OCI-LY7 (cell line): ENCODE results near the gene TSPYL2. TPM values are rescaled to one million over a fixed set of nuclear protein-coding genes. Genes with fewer than 3 reads are reported as not detected.
A peak's percentile ranks its signal among the peaks of the same experiment; 100 is the strongest.

Experiments used
- BruUV-seq: library from RNA; stranded (reverse); fragments of 400-500 nt; replicated peaks from 2 replicates; lab custom pipeline; 2021; lab: Mats Ljungman, UMichigan
- CTCF ChIA-PET: fragments of 300-600 bp; sonication (Branson Sonifier 250); formaldehyde crosslinking; loops from one replicate; lab custom pipeline; 2022; ENCODE audit warnings: antibody characterized with exemption; ENCODE audit not compliant: unreplicated experiment; lab: Charles Lee
- POLR2A ChIA-PET: fragments of 300-600 bp; sonication (Branson Sonifier 250); formaldehyde crosslinking; loops from one replicate; lab custom pipeline; 2022; ENCODE audit warnings: antibody characterized with exemption; lab: Charles Lee
- DNase-seq: peaks from one replicate; pipeline ENCODE4 v3.0.0-alpha.2; 2015; ENCODE audit warnings: low spot score
- H2AFZ ChIP-seq: fragments of 200-600 bp; sonication (generic), shearing (Covaris generic); 2 replicates; pipeline ENCODE4 v1.6.1; 2014; ENCODE audit warnings: mild to moderate bottlenecking, antibody characterized with exemption, low read length, moderate library complexity
- H3K27ac ChIP-seq: fragments of 200-600 bp; sonication (generic); 2 replicates; pipeline ENCODE4 v1.5.1; 2014; ENCODE audit warnings: mixed run types, low read depth, mild to moderate bottlenecking, moderate library complexity, low read length, inconsistent platforms; ENCODE audit not compliant: poor library complexity, severe bottlenecking
- H3K36me3 ChIP-seq: fragments of 200-600 bp; sonication (generic); 2 replicates; pipeline ENCODE4 v1.6.1; 2014; ENCODE audit warnings: mild to moderate bottlenecking, antibody characterized with exemption, low read length, moderate library complexity, mixed read lengths; ENCODE audit not compliant: insufficient read depth
- H3K4me1 ChIP-seq: fragments of 200-600 bp; sonication (generic); 2 replicates; pipeline ENCODE4 v1.5.1; 2014; ENCODE audit warnings: mild to moderate bottlenecking, low read length; ENCODE audit not compliant: insufficient read depth, poor library complexity, severe bottlenecking
- H3K4me2 ChIP-seq: fragments of 200-600 bp; sonication (generic); 2 replicates; pipeline ENCODE4 v1.6.1; 2014; ENCODE audit warnings: mild to moderate bottlenecking, low read length
- H3K4me3 ChIP-seq: fragments of 200-600 bp; sonication (generic); 2 replicates; pipeline ENCODE4 v1.5.1; 2014; ENCODE audit warnings: mild to moderate bottlenecking, low read depth, low read length; ENCODE audit not compliant: poor library complexity, severe bottlenecking
- H3K79me2 ChIP-seq: fragments of 200-600 bp; sonication (generic); 2 replicates; pipeline ENCODE4 v1.6.1; 2016; ENCODE audit warnings: low read depth, mild to moderate bottlenecking, low read length, moderate library complexity, mixed read lengths; ENCODE audit not compliant: insufficient read depth
- H3K9me2 ChIP-seq: fragments of 200-600 bp; sonication (generic); 2 replicates; pipeline ENCODE4 v1.6.1; 2016; ENCODE audit warnings: mild to moderate bottlenecking, low read length, mixed read lengths; ENCODE audit not compliant: insufficient read depth
- H3K9me3 ChIP-seq: fragments of 200-600 bp; sonication (generic); 2 replicates; pipeline ENCODE4 v1.6.1; 2014; ENCODE audit warnings: mild to moderate bottlenecking, mixed run types, low read length, mixed read lengths
- H4K20me1 ChIP-seq: fragments of 200-600 bp; sonication (generic); 2 replicates; pipeline ENCODE4 v1.6.1; 2014; ENCODE audit warnings: mild to moderate bottlenecking, antibody characterized with exemption, low read length, moderate library complexity, mixed read lengths; ENCODE audit not compliant: insufficient read depth
- CTCF ChIP-seq: fragments of 200-600 bp; sonication (generic); conservative IDR thresholded peaks from 2 replicates; pipeline ENCODE4 v1.5.1; 2014; ENCODE audit warnings: mild to moderate bottlenecking, antibody characterized with exemption, low read length, moderate library complexity, mixed read lengths
- EZH2phosphoT487 ChIP-seq: fragments of 200-600 bp; sonication (generic); IDR thresholded peaks from 2 replicates; pipeline ENCODE4 v1.6.1; 2018; ENCODE audit warnings: low read depth, borderline replicate concordance, mild to moderate bottlenecking, mixed run types, antibody characterized with exemption, low read length, moderate library complexity, mixed read lengths
- intact Hi-C: fragments of 100-400 bp; cut with micrococcal nuclease; formaldehyde crosslinking; loops from one replicate; pipeline ENCODE4 v1.10.0; 2022; ENCODE audit not compliant: unreplicated experiment
- total RNA-seq, 2 experiments: library from RNA; depleted of rRNA in 1 of 2; stranded (reverse); fragments of >200 nt in 1 of 2; shearing (Covaris generic) in 1 of 2; gene quantifications; 2 replicates each; pipeline ENCODE4 v1.2.3, GENCODE V29; 2014 to 2022

Gene TSPYL2
- total RNA-seq, 2 experiments from 2014 or later: 21.7 to 22.0 TPM

GRCh38 chrX:53093748-53094581 lies 11.8 kb downstream of the TSPYL2 start, which contains the start of gene KANTR:
KANTR (plus strand) TSS chrX:53094142; CDS start chrX:53124273, 30,131 bp downstream.
- intact Hi-C loops: loop anchor here (1.0 to 10.0 kb wide), 2 partner anchors 23 to 131 kb away; partner anchors contain the start of gene KDM5C
- TF ChIP-seq CTCF (peak; percentile 24; the same call in 1 of the 2 replicates), EZH2phosphoT487 (no peak)
- POLR2A ChIA-PET: interaction anchor here (0.9 to 1.0 kb wide), 2 partner anchors 22 to 28 kb away, joined by 3 to 9 read pairs; no protein-coding TSS in a partner anchor
- peak within 1 kb of the TSS; percentile 81 for H3K27ac ChIP-seq
- peak within 1 kb of the TSS; percentile 96; the same call in 1 of the 2 replicates for H2AFZ ChIP-seq
- H4K20me1 ChIP-seq: no peaks in the 10 kb centered on the region
- peak; percentile 94 for DNase-seq
- no peaks in the 10 kb centered on the region for H3K9me2 ChIP-seq
- no TSS peak for BruUV-seq
- no peaks in the 10 kb centered on the region for H3K36me3 ChIP-seq
- no peaks in the 10 kb centered on the region for H3K9me3 ChIP-seq
- peak within 1 kb of the TSS; percentile 78 for H3K4me3 ChIP-seq
- H3K79me2 ChIP-seq: peaks cover 9% of the 10 kb centered on the region; the same call in 1 of the 2 replicates
- peak within 1 kb of the TSS; percentile 98 for H3K4me2 ChIP-seq
- CTCF ChIA-PET: no interaction called here
- peaks cover 18% of the 10 kb centered on the region for H3K4me1 ChIP-seq

- peak overlapping the region; percentile 78 for H3K4me3 ChIP-seq
- peaks cover 18% of the 10 kb centered on the region for H3K4me1 ChIP-seq
- H3K27ac ChIP-seq: peak overlapping the region; percentile 81
- intact Hi-C loops: loop anchor here (10.0 kb wide), 1 partner anchor 130 kb away; the partner anchor contains the start of gene KDM5C
- H3K9me2 ChIP-seq: no peaks in the 10 kb centered on the region
- H4K20me1 ChIP-seq: no peaks in the 10 kb centered on the region
- H3K9me3 ChIP-seq: no peaks in the 10 kb centered on the region
- H3K36me3 ChIP-seq: no peaks in the 10 kb centered on the region
- DNase-seq: no peak
- peaks cover 9% of the 10 kb centered on the region; the same call in 1 of the 2 replicates for H3K79me2 ChIP-seq
- POLR2A ChIA-PET: interaction anchor here (0.9 to 1.0 kb wide), 2 partner anchors 23 to 28 kb away, joined by 3 to 9 read pairs; no protein-coding TSS in a partner anchor
- CTCF ChIA-PET: no interaction called here
- peak overlapping the region; percentile 98 for H3K4me2 ChIP-seq
- H2AFZ ChIP-seq: peak overlapping the region; percentile 96; the same call in 1 of the 2 replicates
- BruUV-seq: TSS peak; percentile 60
- peak; percentile 6; the same call in 1 of the 2 replicates for TF ChIP-seq CTCF
- no peak for TF ChIP-seq EZH2phosphoT487
Observed at GRCh38 chrX:53094582-53094905, 12.4 kb downstream of the TSPYL2 start.
